HCT116 (cell line): Measurements from ENCODE around the gene FOXR1.
A peak's percentile ranks its signal among the peaks of the same experiment; 100 is the strongest.

ENCODE experiments used
- CEBPB ChIP-seq: IDR thresholded peaks from 2 replicates; pipeline ENCODE4 v1.6.1; 2012; ENCODE audit warnings: low read depth
- EZH2 ChIP-seq: fragments of 200-600 bp; sonication (generic); IDR thresholded peaks from 2 replicates; pipeline ENCODE4 v1.6.1; 2017; ENCODE audit warnings: antibody characterized with exemption, mixed run types
- EZH2phosphoT487 ChIP-seq: fragments of 200-600 bp; IDR thresholded peaks from 2 replicates; pipeline ENCODE4 v1.6.1; 2018; ENCODE audit warnings: antibody characterized with exemption, borderline replicate concordance
- POLR2A ChIP-seq: IDR thresholded peaks from 2 replicates; pipeline ENCODE4 v1.7.0; 2011; ENCODE audit warnings: borderline replicate concordance; ENCODE audit not compliant: insufficient read depth, insufficient read length; ENCODE audit errors: extremely low read depth
- POLR2AphosphoS5 ChIP-seq: IDR thresholded peaks from 2 replicates; pipeline ENCODE4 v1.6.1; 2011; ENCODE audit warnings: mild to moderate bottlenecking, low read depth, low read length, moderate library complexity
- RAD21 ChIP-seq: IDR thresholded peaks from 2 replicates; pipeline ENCODE4 v1.6.1; 2012; ENCODE audit warnings: low read depth, mild to moderate bottlenecking
- ZNF274 ChIP-seq: fragments of 200-500 bp; sonication (Bioruptor generic); IDR thresholded peaks from 2 replicates; pipeline ENCODE4 v1.6.1; 2014; ENCODE audit warnings: mild to moderate bottlenecking, low read depth, low read length, inconsistent platforms
- TF ChIP-seq, protein P1 (sequence below), 3 experiments: fragments of 200-600 bp in 1 of 3; sonication (generic) in 1 of 3; IDR thresholded peaks in 2 of 3; conservative IDR thresholded peaks in 1 of 3; 2 replicates each; pipeline ENCODE4 v1.5.1; 2012 to 2017; ENCODE audit warnings: low read depth in 2 of 3, low read length in 2 of 3, antibody characterized with exemption in 1 of 3, borderline replicate concordance in 1 of 3, control low read depth in 1 of 3, mild to moderate bottlenecking in 1 of 3, mixed read lengths in 1 of 3, mixed run types in 1 of 3, moderate library complexity in 1 of 3; ENCODE audit not compliant: insufficient read depth in 1 of 3
- TF ChIP-seq, protein P2 (sequence below): IDR thresholded peaks from 2 replicates; pipeline ENCODE4 v1.6.1; 2012
- TF ChIP-seq, protein P3 (sequence below): IDR thresholded peaks from 2 replicates; pipeline ENCODE4 v1.6.1; 2011; ENCODE audit warnings: mild to moderate bottlenecking, low read length, moderate library complexity; ENCODE audit not compliant: insufficient replicate concordance; ENCODE audit errors: extremely low read depth

- TF ChIP-seq, protein P1, sequence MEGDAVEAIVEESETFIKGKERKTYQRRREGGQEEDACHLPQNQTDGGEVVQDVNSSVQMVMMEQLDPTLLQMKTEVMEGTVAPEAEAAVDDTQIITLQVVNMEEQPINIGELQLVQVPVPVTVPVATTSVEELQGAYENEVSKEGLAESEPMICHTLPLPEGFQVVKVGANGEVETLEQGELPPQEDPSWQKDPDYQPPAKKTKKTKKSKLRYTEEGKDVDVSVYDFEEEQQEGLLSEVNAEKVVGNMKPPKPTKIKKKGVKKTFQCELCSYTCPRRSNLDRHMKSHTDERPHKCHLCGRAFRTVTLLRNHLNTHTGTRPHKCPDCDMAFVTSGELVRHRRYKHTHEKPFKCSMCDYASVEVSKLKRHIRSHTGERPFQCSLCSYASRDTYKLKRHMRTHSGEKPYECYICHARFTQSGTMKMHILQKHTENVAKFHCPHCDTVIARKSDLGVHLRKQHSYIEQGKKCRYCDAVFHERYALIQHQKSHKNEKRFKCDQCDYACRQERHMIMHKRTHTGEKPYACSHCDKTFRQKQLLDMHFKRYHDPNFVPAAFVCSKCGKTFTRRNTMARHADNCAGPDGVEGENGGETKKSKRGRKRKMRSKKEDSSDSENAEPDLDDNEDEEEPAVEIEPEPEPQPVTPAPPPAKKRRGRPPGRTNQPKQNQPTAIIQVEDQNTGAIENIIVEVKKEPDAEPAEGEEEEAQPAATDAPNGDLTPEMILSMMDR (IDR thresholded peaks at IDR 0.05 in 2 of 3, conservative IDR thresholded peaks at IDR 0.05 in 1 of 3; ENCODE audit: borderline replicate concordance in 1 of 3, insufficient read depth in 1 of 3, low read depth in 2 of 3, low read length in 2 of 3): peak in 2 of 3 experiments; percentile 49 to 52; a peak in 4 of 6 replicates
- TF ChIP-seq RAD21 (no peak), ZNF274 (no peak), CEBPB (no peak), EZH2 (no peak), POLR2AphosphoS5 (no peak), POLR2A (no peak), EZH2phosphoT487 (no peak)
- TF ChIP-seq, protein P2, sequence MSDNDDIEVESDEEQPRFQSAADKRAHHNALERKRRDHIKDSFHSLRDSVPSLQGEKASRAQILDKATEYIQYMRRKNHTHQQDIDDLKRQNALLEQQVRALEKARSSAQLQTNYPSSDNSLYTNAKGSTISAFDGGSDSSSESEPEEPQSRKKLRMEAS: no peak
- TF ChIP-seq, protein P3, sequence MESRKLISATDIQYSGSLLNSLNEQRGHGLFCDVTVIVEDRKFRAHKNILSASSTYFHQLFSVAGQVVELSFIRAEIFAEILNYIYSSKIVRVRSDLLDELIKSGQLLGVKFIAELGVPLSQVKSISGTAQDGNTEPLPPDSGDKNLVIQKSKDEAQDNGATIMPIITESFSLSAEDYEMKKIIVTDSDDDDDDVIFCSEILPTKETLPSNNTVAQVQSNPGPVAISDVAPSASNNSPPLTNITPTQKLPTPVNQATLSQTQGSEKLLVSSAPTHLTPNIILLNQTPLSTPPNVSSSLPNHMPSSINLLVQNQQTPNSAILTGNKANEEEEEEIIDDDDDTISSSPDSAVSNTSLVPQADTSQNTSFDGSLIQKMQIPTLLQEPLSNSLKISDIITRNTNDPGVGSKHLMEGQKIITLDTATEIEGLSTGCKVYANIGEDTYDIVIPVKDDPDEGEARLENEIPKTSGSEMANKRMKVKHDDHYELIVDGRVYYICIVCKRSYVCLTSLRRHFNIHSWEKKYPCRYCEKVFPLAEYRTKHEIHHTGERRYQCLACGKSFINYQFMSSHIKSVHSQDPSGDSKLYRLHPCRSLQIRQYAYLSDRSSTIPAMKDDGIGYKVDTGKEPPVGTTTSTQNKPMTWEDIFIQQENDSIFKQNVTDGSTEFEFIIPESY: no peak
Measured at GRCh38 chr11:118996926-118997626, 25.5 kb downstream of the FOXR1 start.
